NCI-H1436 (cell line): Measurements from ENCODE around the gene IQSEC1.

ENCODE experiments used
- DNase-seq: peaks from one replicate; lab custom pipeline; 2025; lab: John Stamatoyannopoulos, UW

The IQSEC1 gene

DNA sequence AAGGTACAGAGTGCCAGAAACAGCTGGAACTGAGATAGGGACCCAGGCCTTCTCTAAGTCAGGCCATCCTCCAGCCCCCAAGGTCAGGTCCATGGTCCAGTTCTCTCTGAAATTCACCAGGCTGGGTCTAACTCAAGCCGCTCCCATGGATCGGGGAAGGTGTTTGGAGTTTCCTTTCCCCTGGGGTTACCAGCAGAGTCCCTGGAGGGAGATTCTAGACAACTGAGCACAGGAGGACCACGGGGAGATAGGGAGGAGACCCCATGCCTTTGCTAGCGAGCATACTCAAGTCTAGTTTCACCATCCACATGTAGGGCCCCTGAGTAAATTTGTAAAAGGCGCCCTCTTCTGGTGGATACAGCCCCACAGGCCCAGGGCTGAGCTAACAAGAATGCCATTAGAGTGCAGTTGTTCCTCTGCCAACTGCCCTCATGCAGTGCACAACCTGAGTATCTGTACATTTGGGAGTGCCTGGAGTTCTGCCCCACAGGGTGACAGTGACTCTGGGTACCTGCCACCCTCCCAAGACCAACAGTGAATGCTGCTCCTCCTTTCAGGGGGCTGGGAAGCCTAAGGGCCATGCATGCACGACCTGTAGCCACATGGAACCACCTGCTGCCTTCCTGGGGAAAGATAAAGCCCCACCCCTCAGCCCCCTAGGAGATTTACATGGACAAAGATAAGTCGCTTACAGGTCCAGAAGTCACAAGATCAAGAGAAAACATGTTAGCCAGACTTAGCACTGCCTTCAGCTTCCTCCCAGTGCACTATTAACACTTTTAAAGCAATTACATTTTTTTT, 89.0 kb downstream of the IQSEC1 start:
- no peak for DNase-seq

DNA sequence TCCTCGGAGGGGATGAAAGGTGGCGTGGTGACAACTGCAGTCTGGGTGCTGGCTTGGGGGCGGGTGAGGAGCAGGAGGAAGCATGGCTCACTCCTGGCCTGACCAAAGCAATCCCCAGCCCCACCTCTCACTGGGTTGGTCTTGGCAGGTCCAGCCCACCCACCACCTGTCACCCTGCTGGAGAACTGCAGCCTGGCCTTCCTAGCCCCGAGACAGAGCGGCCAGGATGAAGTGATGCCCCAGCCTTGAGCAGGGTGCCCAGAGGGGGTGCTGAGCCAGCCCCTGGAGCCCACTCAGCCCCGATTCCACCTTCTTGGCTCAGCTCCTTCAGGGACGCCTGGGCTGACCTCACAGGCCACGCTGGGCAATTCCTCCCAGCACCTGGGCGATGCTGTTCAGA, 89.9 kb downstream of the IQSEC1 start:
- no peak for DNase-seq

- DNase-seq = no peak
Measured at GRCh38 chr3:12982619-12983101, 90.6 kb downstream of the IQSEC1 start.

DNA sequence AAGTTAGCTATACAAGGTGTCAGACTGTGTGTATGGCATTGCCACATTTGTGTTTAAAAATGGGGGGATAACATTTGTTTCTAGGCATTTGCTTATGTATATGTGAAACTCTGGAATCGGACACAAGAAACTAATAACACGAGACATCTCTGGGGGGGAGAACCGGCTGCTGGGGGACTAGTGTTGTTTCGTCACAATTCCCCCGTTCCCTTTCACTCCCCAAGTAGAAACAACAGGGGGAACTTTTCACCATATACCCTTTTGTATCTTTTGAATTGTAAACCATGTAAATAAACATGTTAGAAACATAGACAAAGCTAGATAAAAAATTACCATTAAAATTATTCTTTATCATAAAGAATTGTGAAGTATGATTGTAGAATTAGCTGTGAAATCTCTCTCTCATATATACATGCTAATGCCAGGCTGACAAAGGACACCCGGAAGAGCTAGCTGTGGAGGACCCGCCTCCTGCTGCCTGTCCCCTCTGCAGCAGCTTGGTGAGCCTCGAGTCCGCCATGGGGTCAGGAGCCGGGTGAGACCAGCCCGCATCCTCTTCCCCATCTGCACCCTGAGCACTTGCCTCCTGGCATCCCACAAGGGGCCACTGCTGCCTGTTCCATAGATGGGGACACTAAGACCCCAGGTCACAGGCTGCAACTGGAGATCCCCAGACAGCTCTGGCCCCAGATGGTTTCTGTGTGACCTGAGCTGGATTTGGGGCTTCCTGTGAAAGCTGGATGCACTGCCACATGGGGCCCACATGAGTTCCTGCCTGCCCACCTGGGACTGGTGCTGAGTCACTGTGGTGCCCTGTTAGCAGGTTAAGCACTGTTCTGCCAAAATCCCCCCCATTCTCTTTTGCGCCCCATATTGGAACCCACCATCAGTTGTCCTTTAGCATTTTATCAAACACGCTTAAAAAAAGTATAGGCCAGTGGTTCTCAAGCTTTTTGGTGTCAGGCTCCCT, 91.6 kb downstream of the IQSEC1 start:
- DNase-seq = no peak

DNA sequence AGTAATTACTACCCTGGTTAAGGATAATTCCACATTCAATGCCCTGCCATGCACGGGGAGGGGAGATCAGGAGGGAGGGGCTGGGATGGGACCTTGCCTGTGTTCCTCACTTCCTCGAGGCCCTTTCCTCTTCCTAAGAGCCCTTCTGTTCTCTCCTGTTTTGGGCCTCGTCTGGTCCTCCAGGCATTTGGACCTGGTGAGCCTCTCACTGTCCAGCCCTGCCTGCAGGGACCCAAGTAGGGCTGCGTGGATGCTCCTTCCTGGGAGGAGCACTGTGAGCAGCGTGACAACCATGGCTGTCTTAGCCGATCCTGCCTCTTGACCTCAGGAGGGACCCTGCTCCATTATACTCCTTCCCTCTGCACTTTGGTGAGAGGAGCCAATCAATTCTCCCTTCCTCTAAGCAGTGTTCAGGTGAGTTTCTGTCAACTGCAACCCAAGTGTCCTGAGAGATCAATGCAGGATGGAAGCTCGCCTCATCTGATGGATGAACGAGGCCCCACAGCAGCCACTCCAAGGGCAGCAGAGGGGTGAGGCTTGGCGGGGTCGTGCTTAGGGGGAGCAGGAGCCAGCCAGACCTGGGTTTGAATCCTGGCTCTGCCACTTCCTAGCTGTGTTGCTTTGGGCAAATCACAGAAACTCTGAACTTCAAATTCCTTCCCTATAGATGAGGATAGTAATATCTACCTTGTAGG, 92.5 kb downstream of the IQSEC1 start:
- no peak for DNase-seq

GRCh38 chr3:12979947-12980487, 93.2 kb downstream of the IQSEC1 start:
- no peak for DNase-seq

DNA sequence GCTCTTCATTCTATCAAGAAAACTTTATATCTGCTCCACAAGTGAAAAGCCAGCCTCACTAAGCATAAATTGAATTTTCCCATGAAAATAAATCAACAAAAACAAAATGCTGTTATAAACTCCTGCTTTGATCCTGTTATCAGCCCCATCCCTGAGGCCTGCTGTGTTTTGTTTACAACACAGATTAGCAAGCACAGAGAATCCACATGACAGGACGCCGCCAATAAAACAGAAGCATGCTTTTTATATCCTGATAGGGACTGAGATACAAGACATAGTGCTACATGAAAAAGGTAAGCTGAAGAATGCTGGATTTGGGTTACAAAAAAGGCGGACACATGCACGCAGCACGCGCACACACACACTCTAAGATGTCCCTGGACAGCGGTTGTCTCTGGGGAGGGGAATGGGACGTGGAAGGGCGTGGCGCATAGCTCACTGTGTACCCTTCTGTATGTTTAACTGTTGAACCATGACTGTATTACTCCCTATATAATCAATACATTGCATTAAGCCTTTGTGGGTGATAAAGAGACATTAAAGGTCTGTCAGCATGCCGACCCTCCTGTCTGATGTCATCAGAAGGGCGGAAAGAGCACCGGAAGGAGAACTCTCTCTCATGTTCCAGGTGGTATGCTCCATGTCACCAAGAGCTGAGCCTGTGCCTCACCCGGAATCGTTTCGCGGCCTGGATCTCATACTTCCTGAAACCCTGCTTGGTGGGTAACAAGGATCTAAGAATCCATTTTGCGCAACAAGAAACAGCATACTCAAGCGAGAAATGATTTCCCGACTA, 93.9 kb downstream of the IQSEC1 start:
- DNase-seq = no peak

- no peak for DNase-seq
Measured at GRCh38 chr3:12978682-12979081, 94.5 kb downstream of the IQSEC1 start.

- no peak for DNase-seq
Measured at GRCh38 chr3:12977117-12977808, 96.0 kb downstream of the IQSEC1 start.

- no peak for DNase-seq
Measured at GRCh38 chr3:12975748-12976522, 97.3 kb downstream of the IQSEC1 start.

DNA sequence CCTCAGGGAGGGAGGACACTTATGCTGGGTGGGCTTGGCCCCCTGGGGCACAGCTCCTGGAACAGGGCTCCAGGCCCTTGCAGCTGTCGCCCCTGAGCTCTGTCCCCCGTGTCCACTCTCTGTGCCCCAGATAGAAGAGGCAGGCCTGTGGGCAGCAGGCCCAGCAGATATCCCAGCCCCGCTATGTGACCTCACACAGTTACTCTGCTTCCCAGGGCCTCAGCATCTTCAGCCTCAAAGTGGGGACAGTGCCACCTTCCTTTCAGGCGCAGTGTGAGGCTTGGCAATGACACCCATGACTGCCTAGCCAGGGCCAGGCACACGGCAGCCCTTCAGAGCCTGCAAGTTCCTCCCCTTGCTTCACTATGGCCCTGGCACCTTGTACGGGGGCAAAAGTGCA, 98.4 kb downstream of the IQSEC1 start:
- no peak for DNase-seq

DNA sequence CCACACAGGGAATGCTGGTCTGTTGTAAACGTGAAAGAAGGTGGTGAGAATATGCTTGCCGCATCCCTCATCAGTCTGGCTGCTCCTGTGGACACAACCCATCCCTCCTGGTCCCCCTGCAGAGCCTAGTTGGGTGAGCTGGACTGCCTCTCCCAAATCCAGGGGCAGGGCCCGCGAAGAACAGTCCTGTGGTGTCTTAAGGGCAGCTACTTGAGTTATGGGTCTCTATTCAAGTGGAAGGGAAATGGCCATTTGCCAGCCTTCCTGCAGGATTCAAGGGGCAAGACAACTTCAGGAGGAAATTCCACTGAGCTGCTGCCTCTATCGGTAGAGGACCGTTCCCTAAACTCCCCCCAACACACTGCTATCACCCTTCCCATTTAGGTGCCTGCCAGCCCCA, 98.9 kb downstream of the IQSEC1 start:
- no peak for DNase-seq

- no peak for DNase-seq
Measured at GRCh38 chr3:12973827-12974226, 99.4 kb downstream of the IQSEC1 start.

GRCh38 chr3:12972781-12973702, 100.2 kb downstream of the IQSEC1 start:
- DNase-seq = no peak

DNA sequence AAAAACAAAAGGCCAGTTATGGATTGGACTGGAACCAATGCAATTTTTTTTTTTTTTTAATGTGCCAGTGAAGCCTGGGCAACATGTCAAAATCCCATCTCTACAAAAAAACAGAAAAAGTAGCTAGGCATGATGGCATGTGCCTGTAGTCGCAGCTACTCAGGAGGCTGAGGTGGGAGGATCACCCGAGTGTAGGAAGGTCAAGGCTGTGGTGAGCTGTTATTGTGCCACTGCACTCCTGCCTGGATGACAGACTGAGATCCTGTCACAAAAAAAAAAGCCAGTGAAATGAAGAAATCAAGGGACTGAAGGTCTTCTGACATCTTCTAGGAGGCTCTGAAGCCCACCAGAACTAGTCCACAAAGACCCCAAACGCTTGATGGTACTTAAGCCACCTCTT, 101.2 kb downstream of the IQSEC1 start:
- DNase-seq = no peak

DNA sequence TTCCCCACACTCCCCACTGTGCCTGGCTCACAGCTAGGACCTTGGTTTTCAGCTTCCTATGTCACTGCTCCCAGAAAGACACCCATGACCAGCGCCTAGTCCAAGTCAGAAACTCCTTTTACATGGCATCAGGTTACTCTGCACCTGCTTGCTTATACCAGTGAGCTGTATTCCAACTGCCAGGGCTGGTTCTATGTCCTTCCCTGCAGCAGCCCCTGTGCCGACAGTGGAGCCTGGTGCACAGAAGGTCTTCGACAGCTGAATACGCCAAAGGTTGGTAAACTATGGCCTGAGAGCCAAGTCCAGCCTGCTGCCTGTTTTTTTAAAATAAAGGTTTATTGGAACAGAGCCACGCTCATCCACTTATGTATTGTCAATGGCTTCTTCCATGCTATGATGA, 102.5 kb downstream of the IQSEC1 start:
- DNase-seq = no peak

DNA sequence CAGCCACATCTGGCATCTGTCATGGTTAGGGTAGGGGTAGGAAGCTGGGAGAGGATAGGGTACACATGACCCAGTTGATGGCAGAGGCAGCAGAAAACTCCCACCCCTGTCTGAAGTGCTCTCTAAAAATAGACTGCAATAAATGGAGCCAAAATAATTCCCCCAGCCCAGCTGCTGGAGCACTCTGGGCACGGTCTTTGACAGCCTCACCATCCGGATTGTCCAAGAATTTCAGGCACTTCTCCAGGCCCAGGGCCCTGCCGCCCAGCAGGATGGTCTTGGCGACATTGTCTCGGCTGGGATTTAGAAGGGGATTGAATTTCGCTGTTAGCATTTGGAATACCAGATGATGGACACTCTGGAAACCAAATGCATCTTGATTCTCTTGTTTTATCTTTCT, 103.7 kb downstream of the IQSEC1 start:
- DNase-seq = no peak

DNA sequence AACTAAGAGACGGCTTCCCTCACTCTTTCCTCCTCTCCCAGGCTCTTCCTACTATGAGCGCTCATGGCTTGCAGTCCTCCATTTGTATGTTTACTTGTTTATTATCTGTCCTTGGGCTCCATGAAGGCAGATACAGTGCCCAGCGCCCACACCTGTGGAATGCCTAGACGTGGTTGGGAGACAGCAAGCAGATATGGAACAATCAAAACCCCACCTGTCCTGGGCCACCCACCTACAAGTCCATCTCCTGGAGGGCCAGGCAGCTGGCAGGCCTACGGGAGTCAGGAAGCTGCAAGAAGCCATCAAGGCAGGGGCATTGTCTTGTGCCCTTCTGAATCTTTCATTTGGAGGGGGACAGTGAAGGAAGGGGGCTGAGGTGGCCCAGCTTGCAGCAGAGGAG, 104.7 kb downstream of the IQSEC1 start:
- no peak for DNase-seq
